Loucy (cell line): ENCODE measurements around the gene CTSL.

Experiments
- CTCF ChIP-seq: fragments of 200-600 bp; sonication (generic); conservative IDR thresholded peaks from 2 replicates; pipeline ENCODE4 v1.5.1; 2014; ENCODE audit warnings: mild to moderate bottlenecking, antibody characterized with exemption, low read length
- EZH2phosphoT487 ChIP-seq: fragments of 200-600 bp; IDR thresholded peaks from 2 replicates; pipeline ENCODE4 v1.6.1; 2018; ENCODE audit warnings: antibody characterized with exemption, mild to moderate bottlenecking, moderate library complexity, borderline replicate concordance

GRCh38 chr9:87712801-87713277, 13.1 kb upstream of the CTSL start:
- TF ChIP-seq CTCF (no peak), EZH2phosphoT487 (no peak)
